NCI-H748 (cell line): ENCODE results near the gene MTARC1.

Source experiments
- DNase-seq: peaks from one replicate; lab custom pipeline; 2025; ENCODE audit not compliant: unreplicated experiment; lab: John Stamatoyannopoulos, UW

The MTARC1 gene

DNA sequence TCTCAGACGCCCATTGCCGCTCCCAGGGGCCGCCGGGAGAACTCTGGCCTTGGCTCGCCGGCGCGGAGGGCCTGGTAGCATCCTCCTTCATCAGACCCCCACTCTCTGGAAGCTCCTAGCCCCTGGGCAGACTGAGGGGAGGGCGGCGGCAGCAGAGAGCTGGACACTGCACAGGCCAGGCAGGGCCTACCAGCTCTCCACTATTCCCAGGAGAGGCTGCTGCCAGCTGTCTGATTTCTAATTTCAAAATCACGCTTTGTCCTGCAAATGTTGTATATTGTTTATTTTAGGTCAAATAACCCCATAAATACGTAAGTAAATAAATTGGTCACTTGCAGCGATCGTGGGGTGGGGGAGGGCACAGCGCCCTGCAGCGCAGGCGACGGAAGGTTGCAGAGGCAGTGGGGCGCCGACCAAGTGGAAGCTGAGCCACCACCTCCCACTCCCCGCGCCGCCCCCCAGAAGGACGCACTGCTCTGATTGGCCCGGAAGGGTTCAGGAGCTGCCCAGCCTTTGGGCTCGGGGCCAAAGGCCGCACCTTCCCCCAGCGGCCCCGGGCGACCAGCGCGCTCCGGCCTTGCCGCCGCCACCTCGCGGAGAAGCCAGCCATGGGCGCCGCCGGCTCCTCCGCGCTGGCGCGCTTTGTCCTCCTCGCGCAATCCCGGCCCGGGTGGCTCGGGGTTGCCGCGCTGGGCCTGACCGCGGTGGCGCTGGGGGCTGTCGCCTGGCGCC lies at the start of gene MTARC1:
MTARC1 (plus strand) TSS at position 577 of the 732 bp plus-strand sequence; CDS start at position 609, 32 bp downstream.
- peak; percentile 89 for DNase-seq

- no peak for DNase-seq
Observed at GRCh38 chr1:220741349-220741748, 45.4 kb upstream of the MTARC1 start.

- DNase-seq: no peak
Observed at GRCh38 chr1:220741825-220742224, 44.9 kb upstream of the MTARC1 start.

- DNase-seq: no peak
Observed at GRCh38 chr1:220742520-220742919, 44.2 kb upstream of the MTARC1 start.

- no peak for DNase-seq
Observed at GRCh38 chr1:220746851-220747250, 39.9 kb upstream of the MTARC1 start.

DNA sequence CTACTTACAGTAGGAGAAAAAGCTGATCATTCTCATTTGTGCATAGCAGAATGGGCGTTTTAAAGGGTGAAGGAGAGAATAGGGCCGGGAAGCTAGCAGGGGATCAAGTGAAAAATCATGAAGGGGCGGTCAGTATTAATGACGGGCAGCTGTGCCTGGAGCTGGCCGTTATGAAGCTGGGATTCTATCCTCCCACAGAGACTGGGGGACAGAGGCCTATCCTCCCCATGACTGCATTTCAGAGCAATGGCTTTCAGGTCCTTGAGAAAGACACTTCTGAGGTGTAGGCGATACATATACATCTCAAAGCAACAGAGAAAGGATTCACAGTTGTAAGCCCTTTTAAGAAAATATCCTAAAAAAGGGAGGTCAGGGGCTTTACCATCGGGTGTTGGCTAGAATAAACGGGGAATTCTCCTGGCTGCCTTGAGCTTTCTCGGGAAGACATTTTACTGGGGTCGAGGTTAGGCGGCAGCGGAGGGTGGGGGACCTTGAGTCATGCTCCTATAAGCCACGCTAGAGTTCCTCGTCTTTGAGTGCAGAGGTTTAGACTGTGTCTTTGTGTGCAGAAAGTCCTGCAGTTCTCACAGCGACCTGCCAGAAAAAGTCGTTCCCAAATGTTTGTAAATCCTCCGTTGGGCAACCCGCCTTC lies 39.1 kb upstream of the MTARC1 start:
- DNase-seq: no peak

GRCh38 chr1:220748089-220748934 lies 38.4 kb upstream of the MTARC1 start, which contains the start of gene MTARC2:
Gene MTARC2 (plus strand): TSS chr1:220748322. CDS start chr1:220748532, 210 bp downstream.
- peak; percentile 83 for DNase-seq

DNA sequence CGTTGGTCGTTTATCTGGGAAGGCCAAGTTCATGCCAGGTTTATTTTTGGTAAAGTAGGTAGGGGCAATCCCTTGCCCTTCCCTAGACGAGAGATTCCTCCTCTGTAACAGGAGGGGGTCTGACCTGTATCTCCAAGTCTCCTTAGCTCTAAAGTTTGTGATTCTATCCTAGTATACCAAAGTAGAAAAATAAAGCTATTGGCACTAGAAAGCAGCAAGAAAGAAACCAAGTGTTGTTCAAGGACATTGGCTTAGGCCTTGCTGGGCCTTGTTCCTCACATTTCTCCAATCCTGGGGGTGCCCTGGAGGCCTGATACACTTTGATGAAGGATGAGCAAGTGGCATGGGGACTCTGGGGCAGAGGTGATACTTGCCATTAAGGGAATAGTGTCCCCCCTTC lies 37.8 kb upstream of the MTARC1 start:
- no peak for DNase-seq

DNA sequence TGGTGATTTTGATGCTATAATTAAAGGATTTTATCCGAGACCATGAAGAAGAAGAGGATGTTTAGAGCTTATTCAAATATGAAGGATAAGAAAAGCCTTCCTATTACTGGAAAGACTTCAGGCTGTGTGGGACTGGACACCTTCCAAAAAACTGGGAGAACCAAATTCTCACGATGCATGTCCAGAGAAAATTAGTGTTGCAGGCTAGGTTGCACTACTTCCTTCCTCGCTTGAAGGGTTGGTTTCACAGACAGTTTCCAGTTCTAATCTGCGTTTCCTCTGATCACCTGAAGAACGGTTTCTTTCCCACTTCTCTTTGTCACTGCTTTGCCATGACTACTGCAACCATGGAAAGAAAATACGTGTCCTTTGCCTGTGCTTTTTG lies 36.6 kb upstream of the MTARC1 start:
- DNase-seq: no peak

- DNase-seq: no peak
Observed at GRCh38 chr1:220751111-220751510, 35.6 kb upstream of the MTARC1 start.

GRCh38 chr1:220754212-220754917 lies 32.3 kb upstream of the MTARC1 start:
- no peak for DNase-seq

GRCh38 chr1:220754918-220755295 lies 31.8 kb upstream of the MTARC1 start:
- DNase-seq: no peak

GRCh38 chr1:220755309-220755708 lies 31.4 kb upstream of the MTARC1 start:
- DNase-seq: no peak

- DNase-seq: no peak
Observed at GRCh38 chr1:220757441-220757840, 29.3 kb upstream of the MTARC1 start.

GRCh38 chr1:220759147-220759546 lies 27.6 kb upstream of the MTARC1 start:
- no peak for DNase-seq

GRCh38 chr1:220761688-220762427 lies 24.9 kb upstream of the MTARC1 start:
- DNase-seq: no peak

DNA sequence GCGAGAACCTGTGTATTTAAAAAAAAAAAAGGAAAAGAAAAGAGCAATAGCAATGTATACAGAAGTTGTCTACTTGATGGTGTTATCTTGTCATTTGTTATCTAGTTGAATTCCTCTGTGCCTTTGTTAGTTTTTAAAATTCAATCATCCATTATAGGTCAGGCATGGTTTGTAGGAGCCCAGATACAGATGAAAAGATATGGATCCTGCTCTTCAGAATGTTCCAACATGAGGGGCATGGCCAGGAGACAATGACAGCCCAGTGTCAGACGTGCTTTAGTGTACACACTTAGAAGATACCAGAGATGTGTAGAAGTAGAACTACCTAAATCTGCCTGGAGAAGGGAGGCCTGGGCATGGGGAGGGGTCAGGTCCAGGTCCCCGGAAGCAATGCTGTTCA lies 22.0 kb upstream of the MTARC1 start:
- no peak for DNase-seq

- DNase-seq: no peak
Observed at GRCh38 chr1:220767312-220768125, 19.2 kb upstream of the MTARC1 start.

DNA sequence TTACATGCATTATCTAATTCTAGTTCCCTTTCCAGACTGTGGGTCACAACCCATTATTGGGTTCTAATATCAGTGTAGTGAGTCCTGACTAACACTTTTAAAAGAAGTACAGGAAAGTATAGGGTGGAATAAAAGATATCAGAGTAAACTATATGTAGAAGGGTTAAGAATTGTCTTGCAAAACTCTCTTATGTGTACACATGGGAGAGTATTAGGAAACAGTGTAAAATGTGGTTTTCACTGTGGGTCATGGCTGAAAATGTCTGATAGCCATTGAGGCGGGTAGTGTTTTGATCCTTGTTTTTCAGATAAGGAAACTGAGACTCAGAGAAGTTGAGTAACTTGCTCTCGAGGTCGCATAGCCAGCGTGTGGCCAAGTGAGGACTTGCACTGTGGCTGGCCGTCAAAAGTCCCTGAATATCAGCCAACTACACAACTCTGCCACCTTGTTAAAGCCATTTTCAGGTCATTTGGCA lies 18.5 kb upstream of the MTARC1 start:
- no peak for DNase-seq
